ENCODE results near the gene PLEKHH1. TPM values are rescaled to one million over a fixed set of nuclear protein-coding genes. Genes with fewer than 3 reads are reported as not detected.

Gene PLEKHH1
- total RNA-seq, 1 experiment from 2014 or later = 27.6 TPM

GRCh38 chr14:67510121-67510520 is 23.0 kb upstream of the PLEKHH1 start:
- ChIA-PET POLR2A (no interaction called here), CTCF (no interaction called here), RAD21 (ENCODE audit: low non-redundant PET in 1 of 2, low total read pairs in 2 of 2, uncharacterized antibody in 2 of 2, unreplicated experiment in 2 of 2) (no interaction called here)
- Histone ChIP-seq H3K4me2 (ENCODE audit: low read length) (no peak overlapping the region), H3K9me2 (ENCODE audit: insufficient read depth) (no peaks in the 10 kb centered on the region), H3K9me3 (ENCODE audit: control insufficient read depth in 1 of 2, insufficient read depth in 1 of 2, low read depth in 1 of 2, low read length in 2 of 2) (no peaks in the 10 kb centered on the region), H3K27me3 (ENCODE audit: insufficient read depth, low read length) (no peaks in the 10 kb centered on the region), H4K20me1 (ENCODE audit: insufficient read depth) (no peaks in the 10 kb centered on the region), H3K9ac (ENCODE audit: low read length) (no peak overlapping the region), H3K27ac (ENCODE audit: low read depth, low read length) (no peak overlapping the region), H3K4me1 (ENCODE audit: control insufficient read depth in 1 of 2, insufficient read depth in 2 of 2, low read length in 2 of 2) (peaks cover 0 to 22% of the 10 kb centered on the region in 2 experiments; a peak in 1 of 4 replicates), H3K36me3 (ENCODE audit: control insufficient read depth in 1 of 2, insufficient read depth in 2 of 2, low read length in 2 of 2) (no peaks in the 10 kb centered on the region), H3K4me3 (replicated peaks in 1 of 2; ENCODE audit: low read depth in 1 of 2, low read length in 2 of 2) (no peak overlapping the region), H3K79me2 (ENCODE audit: insufficient read depth, low read length) (no peaks in the 10 kb centered on the region), H2AFZ (ENCODE audit: low read depth, low read length, poor library complexity, severe bottlenecking) (no peak overlapping the region)
- no peak for TF ChIP-seq EZH2 (IDR thresholded peaks at IDR 0.05)
- TF ChIP-seq POLR2AphosphoS5 (IDR thresholded peaks at IDR 0.05; ENCODE audit: low read depth, low read length) = no peak
- no peak for TF ChIP-seq POLR2A (IDR thresholded peaks at IDR 0.05; ENCODE audit: borderline replicate concordance, extremely low read depth, insufficient read depth, insufficient read length)
- TF ChIP-seq ZFX (IDR thresholded peaks at IDR 0.05) = no peak
- TF ChIP-seq ATF3 (IDR thresholded peaks at IDR 0.05) = no peak
- no peak for TF ChIP-seq EZH2phosphoT487 (IDR thresholded peaks at IDR 0.05; ENCODE audit: borderline replicate concordance)
- no peak for TF ChIP-seq REST (IDR thresholded peaks at IDR 0.05; ENCODE audit: low read depth)
- TF ChIP-seq JUND (IDR thresholded peaks at IDR 0.05) = no peak
- no peak for TF ChIP-seq ZBTB33 (IDR thresholded peaks at IDR 0.05; ENCODE audit: extremely low read depth, insufficient replicate concordance, low read length)
- TF ChIP-seq ZNF274 (IDR thresholded peaks at IDR 0.05; ENCODE audit: low read depth, low read length) = no peak
- no peak for TF ChIP-seq CTCF (IDR thresholded peaks at IDR 0.05 in 2 of 3, conservative IDR thresholded peaks at IDR 0.05 in 1 of 3; ENCODE audit: borderline replicate concordance in 1 of 3, insufficient read depth in 1 of 3, low read depth in 2 of 3, low read length in 2 of 3)
- no peak for TF ChIP-seq SRF (IDR thresholded peaks at IDR 0.05; ENCODE audit: low read depth)
- no peak for TF ChIP-seq RAD21 (IDR thresholded peaks at IDR 0.05; ENCODE audit: low read depth)
- DNase-seq (ENCODE audit: low read depth, low spot score) = no peak
- no TSS peak for BruUV-seq (replicated peaks)
- intact Hi-C loops (cut with micrococcal nuclease) = no loop called here
- ATAC-seq = no peak
